Lung microvascular endothelial cell (primary cell): ENCODE results near the gene NLGN4X. TPM values are rescaled to one million over a fixed set of nuclear protein-coding genes. Genes with fewer than 3 reads are reported as not detected.
"Not testable (repeated sequence)": the region's sequence is repeated elsewhere in the genome, so short reads cannot be mapped to it uniquely, and the experiment has no call there.

Experiments
- DNase-seq, 2 donors: peaks; one replicate each; pipeline versions ENCODE4 v3.0.0 to v3.0.0-alpha.2; 2010; ENCODE audit warnings: low read depth in 2 of 2
- total RNA-seq: library from RNA; depleted of rRNA; stranded (reverse); fragments of >200 nt; gene quantifications from 2 replicates; pipeline ENCODE4 v1.2.1, GENCODE V29; 2014

The NLGN4X gene
- total RNA-seq, 1 donor from 2014 or later, result 0.40 TPM

GRCh38 chrX:6012357-6012756 is 216.3 kb downstream of the NLGN4X start:
- no peak for DNase-seq

- no peak for DNase-seq
These were observed 222.8 kb downstream of the NLGN4X start for GRCh38 chrX:6005856-6006255.

DNA sequence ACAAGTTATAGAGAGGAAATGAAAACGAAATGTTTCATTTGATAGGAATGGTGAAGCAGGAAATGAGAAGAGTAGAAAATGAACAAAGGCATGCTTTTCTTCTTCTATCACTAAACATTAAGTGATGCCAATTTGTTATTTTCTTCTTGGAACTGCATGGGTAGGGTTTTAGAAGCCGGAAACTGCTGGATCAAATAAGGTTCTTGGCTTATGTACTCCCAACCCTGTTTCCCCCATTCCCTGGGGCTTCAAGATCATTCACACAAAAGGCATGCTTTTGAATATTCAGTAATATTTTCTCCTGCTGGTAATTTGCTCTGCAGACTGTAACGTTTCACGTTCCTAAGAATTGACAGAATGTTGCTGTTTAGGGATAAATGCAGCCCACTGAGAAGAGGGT is 224.1 kb downstream of the NLGN4X start:
- no peak for DNase-seq

GRCh38 chrX:6002056-6002455 is 226.6 kb downstream of the NLGN4X start:
- DNase-seq, result no peak

- no peak for DNase-seq
These were observed 229.8 kb downstream of the NLGN4X start for GRCh38 chrX:5998901-5999300.

GRCh38 chrX:5998456-5998855 is 230.2 kb downstream of the NLGN4X start:
- no peak for DNase-seq

DNA sequence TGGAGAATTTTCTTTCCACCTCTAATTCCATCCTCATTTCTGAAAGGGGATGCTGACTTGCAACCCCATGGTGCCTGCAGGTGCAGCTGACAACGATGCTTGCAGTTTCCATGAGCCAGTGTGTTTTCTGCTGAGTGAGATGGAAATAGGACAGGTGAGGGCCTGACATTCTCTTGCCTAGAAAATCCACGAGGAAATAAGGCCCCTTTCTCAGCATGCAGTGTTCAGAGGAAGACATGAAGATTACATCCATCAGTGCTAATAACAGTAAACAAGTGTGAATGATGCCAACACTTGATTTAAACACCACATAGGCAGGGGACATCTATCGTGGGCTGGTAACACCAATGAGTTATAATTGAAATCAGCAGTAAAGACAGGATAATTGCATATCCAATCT is 237.3 kb downstream of the NLGN4X start:
- no peak for DNase-seq

DNA sequence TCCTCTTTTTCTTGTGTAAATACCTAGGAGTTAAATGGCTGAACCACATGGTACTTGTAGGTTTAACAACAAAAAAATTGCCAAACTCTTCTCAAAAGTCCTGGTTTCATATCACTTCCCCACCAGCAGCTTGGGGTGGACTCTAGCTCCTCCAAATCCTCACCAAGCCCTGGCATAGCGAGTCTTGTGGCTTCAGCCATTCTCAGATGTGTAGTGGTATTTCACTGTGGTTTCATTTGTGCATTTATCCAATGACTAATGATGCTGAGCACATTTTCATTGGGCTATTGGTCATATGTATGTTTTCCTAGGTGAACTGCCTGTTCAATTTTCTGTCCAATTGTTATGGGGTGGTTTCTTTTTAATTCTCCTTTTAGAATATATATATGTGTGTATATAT is 249.3 kb downstream of the NLGN4X start:
- DNase-seq, result no peak

- no peak for DNase-seq
These were observed 252.3 kb downstream of the NLGN4X start for GRCh38 chrX:5976332-5976731.

- no peak for DNase-seq
These were observed 257.4 kb downstream of the NLGN4X start for GRCh38 chrX:5971300-5971699.

- DNase-seq, result no peak
These were observed 263.3 kb downstream of the NLGN4X start for GRCh38 chrX:5965406-5965805.

DNA sequence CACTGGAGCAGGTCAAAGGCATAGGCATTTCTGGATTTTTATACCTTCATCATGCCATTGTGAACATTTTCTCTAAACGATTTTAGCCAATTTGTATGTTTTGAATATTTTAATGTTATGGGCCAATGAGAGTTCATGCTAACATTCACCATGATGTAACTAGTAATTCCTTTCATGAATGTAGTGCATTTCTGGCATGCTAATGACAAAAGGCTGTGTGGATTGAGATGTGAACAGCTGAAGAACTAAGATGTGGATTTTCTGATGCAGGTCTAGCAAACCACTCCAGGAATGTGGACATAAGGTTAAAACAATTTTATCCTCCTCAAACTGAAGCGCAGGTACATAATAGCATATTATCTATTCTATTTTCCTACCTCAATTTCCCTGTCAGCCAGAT is 269.4 kb downstream of the NLGN4X start:
- DNase-seq, result no peak

GRCh38 chrX:5958523-5958922 is 270.1 kb downstream of the NLGN4X start:
- no peak for DNase-seq

- DNase-seq, result no peak
These were observed 271.2 kb downstream of the NLGN4X start for GRCh38 chrX:5957506-5957905.

DNA sequence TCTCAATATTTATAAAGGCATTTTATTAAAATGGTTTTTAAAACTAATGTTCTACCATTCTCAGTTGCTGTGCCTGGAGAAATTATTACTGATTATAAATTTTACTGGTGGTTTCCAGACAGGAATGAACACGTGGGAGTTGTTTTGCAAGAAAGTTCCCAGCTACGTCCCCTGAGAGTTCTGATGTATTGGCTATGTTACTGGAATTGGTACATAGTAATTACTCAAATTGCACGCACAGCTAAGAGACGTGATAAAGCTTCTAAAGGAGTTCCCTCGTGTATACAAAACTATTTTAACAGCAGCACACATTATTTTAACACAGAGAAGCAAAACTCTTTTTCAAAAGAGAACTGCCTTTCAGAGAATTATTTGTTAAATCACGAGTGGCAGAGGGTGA is 292.2 kb downstream of the NLGN4X start:
- DNase-seq, result no peak

DNA sequence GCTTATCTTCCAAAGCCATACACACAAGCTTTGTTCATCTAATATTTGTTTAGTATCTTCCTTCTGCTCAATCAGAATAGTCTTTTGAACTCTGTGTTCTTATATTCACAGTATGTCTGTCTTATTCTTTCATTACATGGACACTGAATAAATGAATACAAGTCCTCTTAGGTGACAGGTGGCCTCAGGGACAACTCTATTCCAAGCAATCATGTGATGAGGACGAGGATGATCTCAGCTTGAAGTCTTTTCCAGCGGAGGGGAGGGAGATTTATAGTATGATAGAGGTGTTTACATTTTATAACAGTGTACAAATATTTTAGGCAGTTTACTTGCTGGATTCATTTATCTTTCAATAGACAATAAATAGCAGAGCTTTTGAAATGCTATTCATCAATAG is 300.4 kb downstream of the NLGN4X start:
- DNase-seq, result no peak

GRCh38 chrX:5916945-5917344 is 311.7 kb downstream of the NLGN4X start:
- DNase-seq, result no peak

DNA sequence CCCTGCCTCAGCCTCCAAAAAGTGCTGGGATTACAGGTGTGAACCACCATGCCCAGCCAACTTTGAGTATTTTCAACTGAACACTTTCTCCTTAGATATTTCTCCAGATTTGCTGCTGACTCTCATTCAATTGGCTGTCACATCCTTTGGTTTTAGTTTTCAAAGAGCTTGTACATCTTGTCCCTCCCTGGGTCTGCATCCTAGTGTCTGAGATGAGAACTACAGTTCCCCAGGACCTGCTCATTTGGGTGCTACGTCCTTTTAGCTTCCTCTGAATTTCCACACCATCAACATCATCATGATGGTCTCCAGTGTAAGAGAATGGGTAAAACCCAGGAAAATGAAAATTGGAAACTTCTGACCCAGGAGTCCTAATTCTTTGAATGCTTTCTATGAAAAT is 312.9 kb downstream of the NLGN4X start:
- DNase-seq, result no peak

DNA sequence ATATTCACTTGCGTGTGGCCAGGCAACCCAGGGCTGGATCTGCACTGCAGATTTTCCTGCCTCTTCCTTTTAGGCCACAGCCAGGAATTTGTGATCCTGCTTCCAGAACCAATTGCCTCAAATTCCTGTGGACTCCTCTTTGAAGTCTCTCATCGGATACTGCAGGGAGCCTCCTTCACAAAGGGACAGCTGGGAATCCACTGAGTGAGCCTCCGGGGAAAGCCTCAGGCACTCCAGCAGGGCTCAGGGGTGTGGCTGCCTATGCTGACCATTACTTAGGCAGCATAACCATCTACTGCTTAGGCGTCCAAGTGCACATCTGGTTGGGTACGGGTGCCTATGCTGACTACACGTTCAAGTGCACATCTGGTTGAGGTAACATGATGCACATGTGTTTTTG is 321.5 kb downstream of the NLGN4X start:
- DNase-seq, result no peak

DNA sequence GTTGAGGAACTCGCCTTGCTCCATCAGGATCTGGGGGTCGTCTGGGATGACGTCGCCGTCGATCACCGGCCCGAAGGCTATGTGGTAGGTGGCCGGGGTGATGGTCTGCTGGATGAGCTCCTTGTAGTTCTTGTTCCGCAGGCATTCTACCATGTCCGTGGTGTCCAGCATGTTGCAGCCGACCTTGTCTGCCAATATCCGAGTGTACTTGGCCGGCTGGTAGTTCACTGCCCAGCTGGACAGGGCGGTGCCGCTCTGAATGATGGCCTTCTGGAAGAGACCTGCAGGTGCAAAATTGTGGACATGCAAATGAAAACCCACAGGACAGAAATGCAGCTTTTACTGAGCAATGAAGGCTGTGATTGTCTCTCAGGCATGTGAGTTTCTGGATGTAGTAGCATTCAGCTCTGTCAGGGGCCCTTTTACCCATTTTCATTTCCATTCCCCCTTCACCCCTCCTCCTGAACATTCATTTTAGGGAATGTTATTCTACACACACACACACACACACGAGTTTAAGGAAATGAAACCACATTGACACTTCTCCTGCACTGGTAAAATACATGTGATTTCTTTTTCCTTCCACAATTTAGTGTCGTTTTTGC is 325.0 kb downstream of the NLGN4X start:
- not testable (repeated sequence) for DNase-seq

DNA sequence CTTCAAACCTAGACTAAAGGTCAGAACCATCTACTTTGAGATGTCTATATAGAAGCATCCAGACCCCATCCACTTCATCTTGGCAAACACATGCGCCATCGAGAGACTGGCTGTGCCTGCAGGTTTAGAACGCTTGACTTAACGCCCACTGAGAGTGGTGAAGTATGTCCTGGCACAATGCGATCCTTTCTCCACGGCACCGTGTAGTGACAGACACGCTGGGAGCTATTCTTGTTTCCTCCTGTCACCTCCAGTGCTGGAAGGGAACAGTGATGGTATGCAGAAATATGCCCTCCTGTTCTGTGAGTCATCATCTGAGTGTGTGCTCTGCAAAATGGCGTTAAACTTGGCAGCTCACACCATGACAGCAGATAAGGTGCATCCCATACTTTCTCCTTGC is 330.2 kb downstream of the NLGN4X start:
- DNase-seq, result no peak

DNA sequence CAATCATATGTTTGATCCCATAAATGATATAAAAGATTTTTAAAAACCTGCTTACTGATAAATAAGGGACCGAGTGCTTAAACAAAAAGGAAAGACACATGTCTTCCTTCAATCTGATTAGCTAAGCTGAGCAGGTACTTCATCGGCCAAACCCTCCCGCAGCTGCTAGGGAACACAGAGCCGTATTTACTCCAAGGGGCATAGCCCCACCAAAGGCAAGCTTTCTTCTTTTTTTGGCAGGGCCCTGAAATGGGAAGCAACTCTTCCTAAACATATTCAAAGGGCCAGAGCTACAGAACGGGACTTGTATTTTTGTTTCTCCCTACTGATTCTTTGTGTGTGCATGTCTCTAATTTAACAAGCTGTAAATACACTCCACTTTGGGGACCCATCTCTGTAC is 337.3 kb downstream of the NLGN4X start:
- no peak for DNase-seq

GRCh38 chrX:5876984-5877596 is 351.6 kb downstream of the NLGN4X start:
- DNase-seq, result no peak

DNA sequence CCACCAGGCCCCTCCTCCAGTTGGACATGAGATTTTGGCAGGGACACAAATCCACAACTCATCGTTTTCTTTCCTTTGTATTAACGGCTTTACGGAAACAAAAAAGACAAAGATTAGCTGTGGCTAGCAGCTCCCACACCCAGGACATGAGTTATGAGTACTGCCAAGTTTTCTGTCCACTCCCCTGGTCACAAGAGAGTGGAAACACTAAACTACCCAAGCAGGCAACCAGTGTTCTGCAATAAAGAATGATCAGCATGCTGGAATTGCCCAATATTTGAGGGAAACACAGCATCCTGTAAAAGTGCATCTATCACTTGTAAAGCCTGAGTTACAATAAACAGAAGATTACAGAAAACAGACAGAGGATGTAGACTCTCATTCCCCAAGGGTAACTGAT is 358.4 kb downstream of the NLGN4X start:
- no peak for DNase-seq
